ENCODE results near the gene HYAL3. TPM values are rescaled to one million over a fixed set of nuclear protein-coding genes. Genes with fewer than 3 reads are reported as not detected.
"Not testable (repeated sequence)": the region's sequence is repeated elsewhere in the genome, so short reads cannot be mapped to it uniquely, and the experiment has no call there.

The HYAL3 gene
- total RNA-seq, 1 experiment from 2014 or later = 3.0 TPM

- Histone ChIP-seq H3K9me3 (no peaks in the 10 kb centered on the region), H3K4me3 (no peak overlapping the region), H3K36me3 (peaks cover 14% of the 10 kb centered on the region), H3K27me3 (no peaks in the 10 kb centered on the region)
- DNase-seq = no peak
Observed at GRCh38 chr3:50286322-50287227, 12.6 kb downstream of the HYAL3 start.

- not testable (repeated sequence) for H3K27me3 ChIP-seq, H3K36me3 ChIP-seq
Observed at GRCh38 chr3:50284121-50284520, 15.1 kb downstream of the HYAL3 start.

GRCh38 chr3:50279255-50280016 lies 19.8 kb downstream of the HYAL3 start:
- H3K36me3 ChIP-seq = no peaks in the 10 kb centered on the region
- H3K27me3 ChIP-seq = no peaks in the 10 kb centered on the region
- DNase-seq = no peak
- no peak overlapping the region for H3K4me3 ChIP-seq
- H3K9me3 ChIP-seq = no peaks in the 10 kb centered on the region

More at GRCh38 chr3:50284121-50284520, 15.1 kb downstream of the HYAL3 start:
- not testable (repeated sequence) for H3K9me3 ChIP-seq, DNase-seq, H3K4me3 ChIP-seq

GRCh38 chr3:50278880-50279224 lies 20.4 kb downstream of the HYAL3 start, which contains the start of gene LSMEM2:
LSMEM2 (plus strand) TSS chr3:50279087; CDS start chr3:50279114, 27 bp downstream.
- no peak for DNase-seq
- Histone ChIP-seq H3K4me3 (no peak within 1 kb of the TSS), H3K36me3 (no peaks in the 10 kb centered on the region), H3K27me3 (no peaks in the 10 kb centered on the region), H3K9me3 (no peaks in the 10 kb centered on the region)

GRCh38 chr3:50278123-50278879 lies 20.9 kb downstream of the HYAL3 start:
- no peak for DNase-seq
- no peak overlapping the region for H3K4me3 ChIP-seq
- H3K9me3 ChIP-seq = no peaks in the 10 kb centered on the region
- no peaks in the 10 kb centered on the region for H3K27me3 ChIP-seq
- H3K36me3 ChIP-seq = no peaks in the 10 kb centered on the region

- no peak for DNase-seq
- Histone ChIP-seq H3K27me3 (no peaks in the 10 kb centered on the region), H3K9me3 (no peaks in the 10 kb centered on the region), H3K36me3 (no peaks in the 10 kb centered on the region), H3K4me3 (no peak overlapping the region)
Observed at GRCh38 chr3:50276762-50277101, 22.5 kb downstream of the HYAL3 start.

GRCh38 chr3:50275996-50276761 lies 23.0 kb downstream of the HYAL3 start:
- Histone ChIP-seq H3K36me3 (no peaks in the 10 kb centered on the region), H3K27me3 (no peaks in the 10 kb centered on the region), H3K9me3 (no peaks in the 10 kb centered on the region), H3K4me3 (no peak overlapping the region)
- no peak for DNase-seq

- no peak for DNase-seq
- H3K9me3 ChIP-seq = no peaks in the 10 kb centered on the region
- no peaks in the 10 kb centered on the region for H3K36me3 ChIP-seq
- no peaks in the 10 kb centered on the region for H3K27me3 ChIP-seq
- H3K4me3 ChIP-seq = no peak overlapping the region
Observed at GRCh38 chr3:50275141-50275995, 23.8 kb downstream of the HYAL3 start.

- Histone ChIP-seq H3K4me3 (no peak overlapping the region), H3K27me3 (no peaks in the 10 kb centered on the region), H3K9me3 (no peaks in the 10 kb centered on the region), H3K36me3 (no peaks in the 10 kb centered on the region)
- DNase-seq = no peak
Observed at GRCh38 chr3:50274371-50275104, 24.7 kb downstream of the HYAL3 start.

- Histone ChIP-seq H3K9me3 (no peaks in the 10 kb centered on the region), H3K36me3 (no peaks in the 10 kb centered on the region), H3K27me3 (no peaks in the 10 kb centered on the region), H3K4me3 (no peak overlapping the region)
- no peak for DNase-seq
Observed at GRCh38 chr3:50273689-50274065, 25.5 kb downstream of the HYAL3 start.

GRCh38 chr3:50272911-50273688 lies 26.1 kb downstream of the HYAL3 start:
- DNase-seq = peak; percentile 56
- H3K27me3 ChIP-seq = no peaks in the 10 kb centered on the region
- no peak overlapping the region for H3K4me3 ChIP-seq
- H3K9me3 ChIP-seq = no peaks in the 10 kb centered on the region
- H3K36me3 ChIP-seq = no peaks in the 10 kb centered on the region

- not testable (repeated sequence) for H3K36me3 ChIP-seq, H3K4me3 ChIP-seq, H3K9me3 ChIP-seq, H3K27me3 ChIP-seq, DNase-seq
Observed at GRCh38 chr3:50272538-50272910, 26.7 kb downstream of the HYAL3 start.

GRCh38 chr3:50271314-50271936 lies 27.8 kb downstream of the HYAL3 start:
- no peak overlapping the region for H3K4me3 ChIP-seq
- H3K9me3 ChIP-seq = no peaks in the 10 kb centered on the region
- no peaks in the 10 kb centered on the region for H3K27me3 ChIP-seq
- H3K36me3 ChIP-seq = no peaks in the 10 kb centered on the region
- DNase-seq = no peak
